GM10847 (cell line): ENCODE measurements around the gene FARS2.

Experiments used
- POLR2A ChIP-seq: IDR thresholded peaks from 2 replicates; pipeline ENCODE4 v1.6.1; 2011; ENCODE audit not compliant: insufficient read length; ENCODE audit errors: extremely low read depth

FARS2 gene

GRCh38 chr6:5569491-5569890 is 308.2 kb downstream of the FARS2 start:
- TF ChIP-seq POLR2A, result no peak

- TF ChIP-seq POLR2A, result no peak
These were observed 309.3 kb downstream of the FARS2 start for GRCh38 chr6:5570641-5571040.

GRCh38 chr6:5580736-5581581 is 319.6 kb downstream of the FARS2 start:
- no peak for TF ChIP-seq POLR2A

- no peak for TF ChIP-seq POLR2A
These were observed 321.4 kb downstream of the FARS2 start for GRCh38 chr6:5582762-5583161.

- TF ChIP-seq POLR2A, result no peak
These were observed 322.2 kb downstream of the FARS2 start for GRCh38 chr6:5583528-5583927.

- no peak for TF ChIP-seq POLR2A
These were observed 322.8 kb downstream of the FARS2 start for GRCh38 chr6:5584078-5584482.

- no peak for TF ChIP-seq POLR2A
These were observed 326.3 kb downstream of the FARS2 start for GRCh38 chr6:5587648-5588047.

GRCh38 chr6:5589422-5590141 is 328.3 kb downstream of the FARS2 start:
- no peak for TF ChIP-seq POLR2A

GRCh38 chr6:5590187-5590586 is 328.9 kb downstream of the FARS2 start:
- TF ChIP-seq POLR2A, result no peak

- no peak for TF ChIP-seq POLR2A
These were observed 331.7 kb downstream of the FARS2 start for GRCh38 chr6:5592886-5593519.

GRCh38 chr6:5595184-5595583 is 333.9 kb downstream of the FARS2 start:
- TF ChIP-seq POLR2A, result no peak

- no peak for TF ChIP-seq POLR2A
These were observed 336.1 kb downstream of the FARS2 start for GRCh38 chr6:5597413-5597812.

GRCh38 chr6:5598123-5598522 is 336.8 kb downstream of the FARS2 start:
- TF ChIP-seq POLR2A, result no peak

- no peak for TF ChIP-seq POLR2A
These were observed 337.8 kb downstream of the FARS2 start for GRCh38 chr6:5599127-5599526.

GRCh38 chr6:5605937-5606336 is 344.6 kb downstream of the FARS2 start:
- TF ChIP-seq POLR2A, result no peak

- no peak for TF ChIP-seq POLR2A
These were observed 345.2 kb downstream of the FARS2 start for GRCh38 chr6:5606546-5606945.

- no peak for TF ChIP-seq POLR2A
These were observed 349.3 kb downstream of the FARS2 start for GRCh38 chr6:5610640-5611039.

GRCh38 chr6:5617179-5617578 is 355.9 kb downstream of the FARS2 start:
- no peak for TF ChIP-seq POLR2A
